Nephron progenitor cell (in vitro differentiated cells): Measurements from ENCODE around the gene CDH5.
A peak's percentile ranks its signal among the peaks of the same experiment; 100 is the strongest.
"Not testable (repeated sequence)": the region's sequence is repeated elsewhere in the genome, so short reads cannot be mapped to it uniquely, and the experiment has no call there.

Experiments used
- DNase-seq: peaks from one replicate; pipeline ENCODE4 v3.0.0; 2021
- H3K27ac Mint-ChIP-seq: 2 replicates; pipeline ENCODE4 v1.8.0; 2021; ENCODE audit warnings: mild to moderate bottlenecking, moderate library complexity, mixed read lengths
- H3K27me3 Mint-ChIP-seq: 2 replicates; pipeline ENCODE4 v1.8.0; 2021; ENCODE audit warnings: mild to moderate bottlenecking, low read depth, mixed read lengths; ENCODE audit not compliant: poor library complexity
- H3K36me3 Mint-ChIP-seq: 2 replicates; pipeline ENCODE4 v1.8.0; 2021; ENCODE audit warnings: low read depth, mixed read lengths
- H3K4me1 Mint-ChIP-seq: 2 replicates; pipeline ENCODE4 v1.8.0; 2021; ENCODE audit warnings: mixed read lengths
- H3K4me3 Mint-ChIP-seq: 2 replicates; pipeline ENCODE4 v1.8.0; 2021; ENCODE audit warnings: mild to moderate bottlenecking, moderate library complexity, mixed read lengths
- H3K9me3 Mint-ChIP-seq: 2 replicates; pipeline ENCODE4 v1.8.0; 2021; ENCODE audit warnings: mild to moderate bottlenecking, moderate library complexity, mixed read lengths
- CTCF ChIP-seq: fragments of 200-600 bp; sonication (generic); IDR thresholded peaks from 2 replicates; pipeline ENCODE4 v1.5.0; 2021; ENCODE audit warnings: antibody characterized with exemption

The CDH5 gene

GRCh38 chr16:66325717-66326376 lies 40.6 kb upstream of the CDH5 start:
- TF ChIP-seq CTCF: no peak
- H3K4me3 Mint-ChIP-seq: no peak overlapping the region
- H3K4me1 Mint-ChIP-seq: peaks cover 20% of the 10 kb centered on the region
- no peak overlapping the region for H3K27ac Mint-ChIP-seq
- peaks cover 3% of the 10 kb centered on the region for H3K9me3 Mint-ChIP-seq
- no peak for DNase-seq
- H3K36me3 Mint-ChIP-seq: no peaks in the 10 kb centered on the region
- H3K27me3 Mint-ChIP-seq: peaks cover 14% of the 10 kb centered on the region

GRCh38 chr16:66326991-66327513 lies 39.4 kb upstream of the CDH5 start:
- H3K27ac Mint-ChIP-seq: peak overlapping the region; percentile 79
- no peak for TF ChIP-seq CTCF
- peaks cover 13% of the 10 kb centered on the region for H3K9me3 Mint-ChIP-seq
- peaks cover 6% of the 10 kb centered on the region for H3K27me3 Mint-ChIP-seq
- no peaks in the 10 kb centered on the region for H3K36me3 Mint-ChIP-seq
- no peak for DNase-seq
- no peak overlapping the region for H3K4me3 Mint-ChIP-seq
- H3K4me1 Mint-ChIP-seq: peaks cover 20% of the 10 kb centered on the region

- H3K4me3 Mint-ChIP-seq: no peak overlapping the region
- peaks cover 20% of the 10 kb centered on the region for H3K4me1 Mint-ChIP-seq
- H3K27me3 Mint-ChIP-seq: peaks cover 4% of the 10 kb centered on the region
- peaks cover 13% of the 10 kb centered on the region for H3K9me3 Mint-ChIP-seq
- no peak for TF ChIP-seq CTCF
- DNase-seq: no peak
- H3K27ac Mint-ChIP-seq: no peak overlapping the region
- H3K36me3 Mint-ChIP-seq: no peaks in the 10 kb centered on the region
These were observed 38.2 kb upstream of the CDH5 start for GRCh38 chr16:66328282-66328681.

- not testable (repeated sequence) for H3K27ac Mint-ChIP-seq, DNase-seq, H3K27me3 Mint-ChIP-seq, H3K36me3 Mint-ChIP-seq, H3K4me3 Mint-ChIP-seq
- Mint-ChIP-seq H3K4me1 (peaks cover 20% of the 10 kb centered on the region), H3K9me3 (peaks cover 19% of the 10 kb centered on the region)
These were observed 35.0 kb upstream of the CDH5 start for GRCh38 chr16:66331464-66331863.

GRCh38 chr16:66332634-66333610 lies 33.6 kb upstream of the CDH5 start:
- Mint-ChIP-seq H3K4me1 (peaks cover 10% of the 10 kb centered on the region), H3K36me3 (peaks cover 4% of the 10 kb centered on the region), H3K27ac (no peak overlapping the region)

More at GRCh38 chr16:66332634-66333610, 33.6 kb upstream of the CDH5 start:
- H3K27me3 Mint-ChIP-seq: peaks cover 12% of the 10 kb centered on the region
- no peak for DNase-seq
- no peak for TF ChIP-seq CTCF
- peaks cover 31% of the 10 kb centered on the region for H3K9me3 Mint-ChIP-seq
- H3K4me3 Mint-ChIP-seq: no peak overlapping the region
